Type B pancreatic cell (in vitro differentiated cells): Measurements from ENCODE around the gene ANKRD29. TPM values are rescaled to one million over a fixed set of nuclear protein-coding genes. Genes with fewer than 3 reads are reported as not detected.

Experiments used
- DNase-seq: peaks from one replicate; pipeline ENCODE4 v3.0.0; 2021; ENCODE audit warnings: mixed read lengths; ENCODE audit not compliant: unreplicated experiment; ENCODE audit errors: extremely low spot score
- H3K27ac Mint-ChIP-seq: 2 replicates; pipeline ENCODE4 v1.8.0; 2021; ENCODE audit warnings: mild to moderate bottlenecking, mixed read lengths
- H3K27me3 Mint-ChIP-seq: 2 replicates; pipeline ENCODE4 v1.8.0; 2021; ENCODE audit warnings: mixed read lengths
- H3K36me3 Mint-ChIP-seq: 2 replicates; pipeline ENCODE4 v1.8.0; 2021; ENCODE audit warnings: mixed read lengths
- H3K4me1 Mint-ChIP-seq: one replicate; pipeline ENCODE4 v1.8.0; 2021; ENCODE audit warnings: mixed read lengths; ENCODE audit not compliant: unreplicated experiment
- H3K4me3 Mint-ChIP-seq: 2 replicates; pipeline ENCODE4 v1.8.0; 2021; ENCODE audit warnings: mild to moderate bottlenecking, mixed read lengths
- H3K9me3 Mint-ChIP-seq: 2 replicates; pipeline ENCODE4 v1.8.0; 2021; ENCODE audit warnings: mixed read lengths
- total RNA-seq: library from RNA; stranded (reverse); gene quantifications from 2 replicates; pipeline ENCODE4 v1.2.1, GENCODE V29; 2021; ENCODE audit warnings: low replicate concordance
- TF ChIP-seq, protein P1 (sequence below): fragments of 200-600 bp; sonication (generic); conservative IDR thresholded peaks from 2 replicates; pipeline ENCODE4 v1.5.0; 2021; ENCODE audit warnings: antibody characterized with exemption, mild to moderate bottlenecking

The ANKRD29 gene
- total RNA-seq, 1 donor from 2014 or later, result 3.5 TPM

DNA sequence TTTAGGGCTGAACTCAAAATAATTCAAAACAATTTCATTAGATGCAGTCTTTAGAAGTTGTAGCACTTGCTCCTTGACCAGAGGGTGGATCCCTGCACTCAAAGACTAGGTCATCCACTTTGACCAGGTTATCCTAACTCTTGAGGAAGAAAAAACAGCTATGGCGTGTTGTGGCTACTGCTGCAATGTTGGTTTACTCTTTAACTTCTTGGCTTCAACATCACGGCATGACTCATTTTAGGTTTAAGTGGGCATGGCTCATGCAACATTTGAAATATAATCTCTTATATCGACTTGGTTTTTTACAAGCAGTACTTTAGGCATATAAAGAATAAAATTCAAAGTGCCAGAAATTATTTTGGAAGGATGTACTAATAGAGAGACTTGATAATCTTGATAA is 35.4 kb downstream of the ANKRD29 start:
- H3K27ac Mint-ChIP-seq, result no peak overlapping the region
- H3K36me3 Mint-ChIP-seq, result no peaks in the 10 kb centered on the region
- H3K4me1 Mint-ChIP-seq, result no peaks in the 10 kb centered on the region
- no peak overlapping the region for H3K4me3 Mint-ChIP-seq
- peaks cover 4% of the 10 kb centered on the region for H3K27me3 Mint-ChIP-seq
- no peaks in the 10 kb centered on the region for H3K9me3 Mint-ChIP-seq
- no peak for DNase-seq
- TF ChIP-seq, protein P1, sequence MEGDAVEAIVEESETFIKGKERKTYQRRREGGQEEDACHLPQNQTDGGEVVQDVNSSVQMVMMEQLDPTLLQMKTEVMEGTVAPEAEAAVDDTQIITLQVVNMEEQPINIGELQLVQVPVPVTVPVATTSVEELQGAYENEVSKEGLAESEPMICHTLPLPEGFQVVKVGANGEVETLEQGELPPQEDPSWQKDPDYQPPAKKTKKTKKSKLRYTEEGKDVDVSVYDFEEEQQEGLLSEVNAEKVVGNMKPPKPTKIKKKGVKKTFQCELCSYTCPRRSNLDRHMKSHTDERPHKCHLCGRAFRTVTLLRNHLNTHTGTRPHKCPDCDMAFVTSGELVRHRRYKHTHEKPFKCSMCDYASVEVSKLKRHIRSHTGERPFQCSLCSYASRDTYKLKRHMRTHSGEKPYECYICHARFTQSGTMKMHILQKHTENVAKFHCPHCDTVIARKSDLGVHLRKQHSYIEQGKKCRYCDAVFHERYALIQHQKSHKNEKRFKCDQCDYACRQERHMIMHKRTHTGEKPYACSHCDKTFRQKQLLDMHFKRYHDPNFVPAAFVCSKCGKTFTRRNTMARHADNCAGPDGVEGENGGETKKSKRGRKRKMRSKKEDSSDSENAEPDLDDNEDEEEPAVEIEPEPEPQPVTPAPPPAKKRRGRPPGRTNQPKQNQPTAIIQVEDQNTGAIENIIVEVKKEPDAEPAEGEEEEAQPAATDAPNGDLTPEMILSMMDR, result no peak

DNA sequence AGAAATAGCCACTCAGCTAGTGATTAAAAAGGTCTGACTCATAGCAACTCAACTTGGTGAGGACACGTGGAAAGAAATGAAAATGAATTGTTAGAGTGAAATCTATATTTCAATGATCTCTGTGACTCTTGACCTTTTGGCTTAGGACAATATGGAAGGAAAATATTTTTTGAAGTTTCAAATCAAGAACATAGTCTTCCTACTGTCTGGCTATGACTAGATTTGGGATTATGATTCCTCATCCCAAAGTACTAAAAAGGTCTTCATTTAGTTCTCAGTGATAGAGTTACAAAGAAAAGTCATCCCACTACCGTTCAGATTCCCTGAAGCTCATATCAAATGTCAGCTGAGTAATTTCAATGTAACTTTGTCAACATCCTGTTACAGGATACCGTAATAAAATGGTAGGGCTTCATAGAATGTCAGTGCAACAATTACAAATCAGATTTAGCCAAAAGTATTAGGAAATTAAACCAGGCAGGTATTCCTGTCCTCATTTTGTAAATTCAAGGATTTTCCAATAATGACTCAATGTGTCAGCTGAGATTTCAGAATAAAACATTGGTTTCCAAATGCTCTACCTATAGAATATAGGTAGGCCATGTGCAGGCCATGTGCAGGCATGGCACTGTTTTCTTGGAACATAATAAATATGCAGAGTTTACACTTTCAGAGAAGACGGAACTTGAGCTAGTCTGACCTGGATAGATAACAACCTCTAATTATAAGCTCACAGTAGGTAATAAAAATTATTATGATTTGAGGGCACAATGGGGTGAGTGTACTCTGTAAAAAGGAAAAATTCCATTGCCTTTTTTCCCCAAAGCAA is 36.0 kb downstream of the ANKRD29 start:
- no peaks in the 10 kb centered on the region for H3K9me3 Mint-ChIP-seq
- H3K4me3 Mint-ChIP-seq, result no peak overlapping the region
- H3K27ac Mint-ChIP-seq, result no peak overlapping the region
- TF ChIP-seq, protein P1, result no peak
- no peaks in the 10 kb centered on the region for H3K4me1 Mint-ChIP-seq
- peaks cover 10% of the 10 kb centered on the region for H3K27me3 Mint-ChIP-seq
- no peaks in the 10 kb centered on the region for H3K36me3 Mint-ChIP-seq
- DNase-seq, result no peak

DNA sequence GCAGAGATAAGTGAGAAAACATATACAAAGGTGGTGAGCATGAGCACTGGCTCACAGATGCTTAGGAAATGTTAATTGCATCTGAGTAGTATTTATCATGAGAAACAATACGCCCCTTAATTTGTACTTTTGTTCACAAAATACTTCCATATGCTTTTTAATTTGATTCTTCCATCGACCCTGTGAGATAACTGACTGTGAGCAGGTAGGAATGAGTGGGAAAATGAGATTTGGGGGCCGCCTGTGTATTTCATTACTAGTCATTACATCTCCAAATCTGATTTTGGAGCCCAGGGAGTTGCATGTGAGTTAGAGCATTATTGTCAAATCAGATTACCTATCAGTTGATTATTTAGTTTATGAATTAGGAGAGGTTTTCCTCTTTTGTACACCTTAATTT is 39.7 kb downstream of the ANKRD29 start:
- Mint-ChIP-seq H3K4me1 (peaks cover 8% of the 10 kb centered on the region), H3K36me3 (no peaks in the 10 kb centered on the region), H3K27me3 (peaks cover 37% of the 10 kb centered on the region), H3K4me3 (no peak overlapping the region), H3K27ac (no peak overlapping the region), H3K9me3 (no peaks in the 10 kb centered on the region)
- DNase-seq, result no peak
- TF ChIP-seq, protein P1, result no peak

DNA sequence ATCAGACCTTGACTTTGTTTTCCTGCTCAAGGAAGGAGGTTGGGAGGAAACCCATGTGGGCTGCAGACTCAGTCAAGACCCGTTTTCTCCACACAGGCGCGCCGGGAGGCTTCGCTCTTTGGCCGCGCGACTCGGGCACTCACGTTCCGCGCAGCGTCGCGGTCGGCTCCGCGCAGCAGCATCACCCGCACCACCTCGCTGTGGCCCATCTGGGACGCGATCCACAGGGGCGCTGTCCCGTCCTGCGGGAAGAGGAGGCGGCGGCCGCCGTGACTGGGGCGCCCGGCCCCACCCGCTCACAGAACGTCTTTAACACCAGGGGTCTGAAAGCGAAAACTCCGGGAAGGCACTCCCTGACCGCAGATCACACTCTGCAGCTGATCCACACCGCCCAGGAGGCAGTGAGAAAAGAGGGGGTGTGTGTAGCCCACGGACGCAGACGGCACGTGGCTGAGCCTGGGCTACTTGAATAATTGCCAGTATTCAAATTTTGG is 43.3 kb downstream of the ANKRD29 start:
- Mint-ChIP-seq H3K4me1 (peaks cover 15% of the 10 kb centered on the region), H3K27ac (no peak overlapping the region), H3K27me3 (peaks cover 45% of the 10 kb centered on the region), H3K9me3 (no peaks in the 10 kb centered on the region), H3K4me3 (peak overlapping the region; percentile 82), H3K36me3 (no peaks in the 10 kb centered on the region)
- no peak for DNase-seq
- TF ChIP-seq, protein P1, result no peak

DNA sequence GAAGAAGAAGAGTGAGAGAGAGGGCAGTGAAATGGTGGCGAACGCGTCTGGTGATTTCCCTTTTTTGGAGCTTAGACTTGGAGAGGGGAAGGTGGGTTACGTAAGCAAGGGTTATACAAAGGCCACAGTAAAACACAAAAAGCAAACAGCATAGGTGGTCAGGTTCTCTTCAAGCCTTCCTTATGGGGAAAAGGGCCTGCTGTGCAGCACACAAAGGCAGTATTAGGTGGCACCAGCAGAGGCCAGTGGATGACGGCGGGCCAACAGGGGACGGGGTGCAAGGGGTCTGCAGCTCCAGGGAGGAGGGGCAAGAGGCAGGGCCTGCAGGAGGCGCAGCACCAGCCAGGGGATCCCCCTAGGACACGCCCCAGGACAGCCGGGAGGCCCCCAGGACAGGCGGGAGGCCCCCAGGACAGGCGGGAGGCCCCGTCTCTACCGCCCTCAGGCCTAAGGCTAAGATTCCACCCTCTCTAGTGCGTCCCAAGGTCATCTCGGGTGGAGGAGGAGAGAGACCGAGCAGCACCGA is 43.8 kb downstream of the ANKRD29 start:
- TF ChIP-seq, protein P1, result peak; percentile 30
- no peak for DNase-seq
- H3K9me3 Mint-ChIP-seq, result no peaks in the 10 kb centered on the region
- H3K36me3 Mint-ChIP-seq, result no peaks in the 10 kb centered on the region
- H3K27ac Mint-ChIP-seq, result peak overlapping the region; percentile 75
- H3K4me1 Mint-ChIP-seq, result peaks cover 15% of the 10 kb centered on the region
- H3K27me3 Mint-ChIP-seq, result peaks cover 45% of the 10 kb centered on the region
- peak overlapping the region; percentile 82 for H3K4me3 Mint-ChIP-seq
